B cell (primary cell): ENCODE measurements around the gene CDADC1. TPM values are rescaled to one million over a fixed set of nuclear protein-coding genes. Genes with fewer than 3 reads are reported as not detected.

Experiments used
- ATAC-seq: fragments of 200-7000 bp; cut with Tn5 transposase; one replicate; pipeline ENCODE4 v1.10.0; 2021; ENCODE audit warnings: low read depth, mild to moderate bottlenecking, moderate number of reproducible peaks, moderate library complexity
- CTCF ChIA-PET: fragments of 350-600 bp; sonication (Branson Sonifier 250); formaldehyde crosslinking; loops from one replicate; lab custom pipeline; 2021; ENCODE audit warnings: antibody characterized with exemption, inconsistent platforms; lab: Charles Lee
- POLR2A ChIA-PET: fragments of 350-600 bp; sonication (Branson Sonifier 250); formaldehyde crosslinking; loops from one replicate; lab custom pipeline; 2021; ENCODE audit warnings: antibody characterized with exemption; lab: Charles Lee
- DNase-seq: peaks from one replicate; pipeline ENCODE4 v3.0.0; 2013
- H2AFZ ChIP-seq: 2 replicates; pipeline ENCODE4 v1.6.1; 2012; ENCODE audit warnings: mild to moderate bottlenecking, low read depth, low read length; ENCODE audit not compliant: insufficient read depth, poor library complexity, severe bottlenecking
- H3K27ac ChIP-seq, 2 donors: 1 replicate in 1 of 2; 2 replicates in 1 of 2; pipeline ENCODE4 v1.5.1; 2012 to 2013; ENCODE audit warnings: low read length in 2 of 2, mild to moderate bottlenecking in 2 of 2, moderate library complexity in 1 of 2
- H3K27me3 ChIP-seq, 4 experiments: fragments of 200-600 bp in 1 of 4; sonication (generic) in 1 of 4; replicated peaks in 1 of 4; 1 replicate in 2 of 4; 2 replicates in 2 of 4; pipeline versions ENCODE4 v1.6.1 to v1.7.0; 2013 to 2016; ENCODE audit warnings: low read length in 3 of 4, mild to moderate bottlenecking in 2 of 4, mixed read lengths in 1 of 4, moderate library complexity in 1 of 4; ENCODE audit not compliant: insufficient read depth in 4 of 4, control insufficient read depth in 3 of 4; ENCODE audit errors: control extremely low read depth in 1 of 4
- H3K36me3 ChIP-seq, 2 experiments: replicated peaks in 1 of 2; 1 replicate in 1 of 2; 2 replicates in 1 of 2; pipeline versions ENCODE4 v1.6.1 to v1.7.1; 2013; ENCODE audit warnings: low read length in 1 of 2; ENCODE audit not compliant: insufficient read depth in 2 of 2, control insufficient read depth in 1 of 2; ENCODE audit errors: control extremely low read depth in 1 of 2, extremely low read depth in 1 of 2
- H3K4me1 ChIP-seq, 2 donors: fragments of 200-600 bp in 1 of 2; sonication (generic) in 1 of 2; 1 replicate in 1 of 2; 2 replicates in 1 of 2; pipeline versions ENCODE4 v1.5.1 to v1.6.1; 2013 to 2017; ENCODE audit warnings: low read length in 2 of 2; ENCODE audit not compliant: control insufficient read depth in 2 of 2, insufficient read depth in 2 of 2
- H3K4me2 ChIP-seq: replicated peaks from 2 replicates; pipeline ENCODE3; 2012; ENCODE audit warnings: mild to moderate bottlenecking, low read depth, low read length; ENCODE audit not compliant: poor library complexity, severe bottlenecking
- H3K4me3 ChIP-seq, 5 experiments: fragments of 200-600 bp in 1 of 5; sonication (generic) in 1 of 5; 1 replicate in 3 of 5; 2 replicates in 2 of 5; pipeline versions ENCODE4 v1.5.1 to v1.7.0; 2011 to 2016; ENCODE audit warnings: low read length in 4 of 5, mild to moderate bottlenecking in 4 of 5, low read depth in 2 of 5, control low read depth in 1 of 5, moderate library complexity in 1 of 5; ENCODE audit not compliant: insufficient read depth in 1 of 5; ENCODE audit errors: control extremely low read depth in 1 of 5, extremely low read depth in 1 of 5
- H3K79me2 ChIP-seq: fragments of 200-600 bp; sonication (generic); one replicate; pipeline ENCODE4 v1.6.0; 2016; ENCODE audit warnings: low read length; ENCODE audit not compliant: control insufficient read depth, insufficient read depth
- H3K9ac ChIP-seq: fragments of 200-600 bp; sonication (generic); 2 replicates; pipeline ENCODE4 v1.6.1; 2017; ENCODE audit warnings: mild to moderate bottlenecking, low read length, moderate library complexity
- H3K9me3 ChIP-seq, 3 donors: one replicate each; pipeline versions ENCODE4 v1.6.1 to v1.7.1; 2013; ENCODE audit warnings: low read length in 2 of 3; ENCODE audit not compliant: control insufficient read depth in 2 of 3, insufficient read depth in 1 of 3; ENCODE audit errors: control extremely low read depth in 1 of 3
- H4K20me1 ChIP-seq: 2 replicates; pipeline ENCODE4 v1.6.0; 2012; ENCODE audit warnings: mild to moderate bottlenecking, low read length; ENCODE audit not compliant: insufficient read depth, control insufficient read depth, poor library complexity, severe bottlenecking
- H3K27ac Mint-ChIP-seq: one replicate; pipeline ENCODE4 v1.8.0; 2021; ENCODE audit warnings: mixed read lengths
- H3K27me3 Mint-ChIP-seq: one replicate; pipeline ENCODE4 v1.8.0; 2021; ENCODE audit warnings: mixed read lengths
- H3K4me1 Mint-ChIP-seq: one replicate; pipeline ENCODE4 v1.8.0; 2021; ENCODE audit warnings: mixed read lengths
- H3K4me3 Mint-ChIP-seq: one replicate; pipeline ENCODE4 v1.8.0; 2021; ENCODE audit warnings: mixed read lengths
- H3K9me3 Mint-ChIP-seq: one replicate; pipeline ENCODE4 v1.8.0; 2022; ENCODE audit warnings: mixed read lengths; ENCODE audit not compliant: insufficient read depth
- EZH2 ChIP-seq: IDR thresholded peaks from 2 replicates; pipeline ENCODE4 v1.6.1; 2012; ENCODE audit warnings: borderline replicate concordance, low read depth, mild to moderate bottlenecking, moderate library complexity, low read length; ENCODE audit not compliant: insufficient read depth, poor library complexity, severe bottlenecking
- WGBS: methylation state at CpG from one replicate; pipeline ENCODE4 v1.1.5; 2013; ENCODE audit warnings: missing lambda C conversion rate; ENCODE audit not compliant: insufficient coverage; 5-methylcytosine and 5-hydroxymethylcytosine counted together
- intact Hi-C: fragments of 100-400 bp; cut with micrococcal nuclease; formaldehyde crosslinking; loops from one replicate; pipeline ENCODE4 v1.10.0; 2022
- polyA plus RNA-seq: library from polyadenylated mRNA; depleted of rRNA; stranded (reverse); fragments of >200 nt; gene quantifications from 2 replicates; pipeline ENCODE4 v1.2.3, GENCODE V29; 2012
- total RNA-seq, 2 donors: library from RNA; stranded (reverse); fragments of 120-200 nt in 1 of 2; gene quantifications; 1 replicate in 1 of 2; 2 replicates in 1 of 2; pipeline versions ENCODE4 v1.2.3 to v1.2.4, GENCODE V29; 2013 to 2022
- TF ChIP-seq, protein P1 (sequence below): fragments of 200-600 bp; IDR thresholded peaks from one replicate; pipeline ENCODE4 v1.8.0; 2022; ENCODE audit warnings: antibody characterized with exemption, mild to moderate bottlenecking

CDADC1 gene
- total and polyA plus RNA-seq, 2 donors (not counting 1 experiment from before 2014, with no cell fraction given), result 3.0 to 14.5 TPM

DNA sequence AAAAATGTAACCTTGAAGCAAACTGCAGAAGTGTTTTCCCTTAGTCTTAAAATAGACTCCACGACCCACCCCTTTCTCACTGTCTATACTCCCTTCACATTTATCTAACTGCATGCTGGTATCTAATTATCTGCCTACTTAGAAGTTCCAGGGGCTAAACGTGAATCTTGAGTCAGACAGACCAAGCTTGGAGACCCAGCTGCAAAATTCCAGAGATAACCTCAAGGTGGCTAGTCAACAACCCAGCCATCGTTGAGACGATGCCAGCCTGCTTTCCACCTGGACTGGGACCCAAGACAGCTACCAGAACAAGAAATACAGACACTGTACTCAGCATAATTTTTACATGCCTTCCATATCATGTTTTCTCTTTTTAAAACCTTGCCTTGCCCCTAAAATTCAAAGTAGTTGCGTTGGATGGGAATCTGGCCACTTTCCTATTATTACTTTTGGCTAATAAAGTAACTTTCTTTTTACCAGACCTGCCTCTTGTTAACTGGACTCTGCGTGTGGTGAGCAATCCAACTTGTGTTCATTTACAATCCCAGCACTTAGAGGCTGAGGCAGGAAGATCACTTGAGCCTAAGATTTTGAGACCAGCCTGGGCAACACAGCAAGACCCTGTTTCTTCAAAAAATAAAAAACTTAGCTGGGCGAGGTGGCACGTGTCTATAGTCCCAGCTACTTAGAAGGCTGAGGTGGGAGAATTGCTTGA, 82.3 kb downstream of the CDADC1 start:
- H3K27ac ChIP-seq, result no peak overlapping the region
- H3K4me1 ChIP-seq, result no peaks in the 10 kb centered on the region
- no peaks in the 10 kb centered on the region for H3K9me3 ChIP-seq
- intact Hi-C loops, result no loop called here
- no peak for DNase-seq
- TF ChIP-seq, protein P1, sequence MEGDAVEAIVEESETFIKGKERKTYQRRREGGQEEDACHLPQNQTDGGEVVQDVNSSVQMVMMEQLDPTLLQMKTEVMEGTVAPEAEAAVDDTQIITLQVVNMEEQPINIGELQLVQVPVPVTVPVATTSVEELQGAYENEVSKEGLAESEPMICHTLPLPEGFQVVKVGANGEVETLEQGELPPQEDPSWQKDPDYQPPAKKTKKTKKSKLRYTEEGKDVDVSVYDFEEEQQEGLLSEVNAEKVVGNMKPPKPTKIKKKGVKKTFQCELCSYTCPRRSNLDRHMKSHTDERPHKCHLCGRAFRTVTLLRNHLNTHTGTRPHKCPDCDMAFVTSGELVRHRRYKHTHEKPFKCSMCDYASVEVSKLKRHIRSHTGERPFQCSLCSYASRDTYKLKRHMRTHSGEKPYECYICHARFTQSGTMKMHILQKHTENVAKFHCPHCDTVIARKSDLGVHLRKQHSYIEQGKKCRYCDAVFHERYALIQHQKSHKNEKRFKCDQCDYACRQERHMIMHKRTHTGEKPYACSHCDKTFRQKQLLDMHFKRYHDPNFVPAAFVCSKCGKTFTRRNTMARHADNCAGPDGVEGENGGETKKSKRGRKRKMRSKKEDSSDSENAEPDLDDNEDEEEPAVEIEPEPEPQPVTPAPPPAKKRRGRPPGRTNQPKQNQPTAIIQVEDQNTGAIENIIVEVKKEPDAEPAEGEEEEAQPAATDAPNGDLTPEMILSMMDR, result no peak
- TF ChIP-seq EZH2, result no peak
- H3K9me3 Mint-ChIP-seq, result no peaks in the 10 kb centered on the region
- no peaks in the 10 kb centered on the region for H3K27me3 ChIP-seq
- ATAC-seq, result no peak
- H3K9ac ChIP-seq, result no peak overlapping the region
- H3K4me2 ChIP-seq, result no peak overlapping the region
- ChIA-PET POLR2A (no interaction called here), CTCF (no interaction called here)
- no peaks in the 10 kb centered on the region for H3K79me2 ChIP-seq
- H3K4me3 ChIP-seq, result no peak overlapping the region
- peaks cover 2% of the 10 kb centered on the region for H3K4me1 Mint-ChIP-seq
- H3K36me3 ChIP-seq, result no peaks in the 10 kb centered on the region
- H3K4me3 Mint-ChIP-seq, result no peak overlapping the region
- no peaks in the 10 kb centered on the region for H3K27me3 Mint-ChIP-seq
- H2AFZ ChIP-seq, result no peak overlapping the region
- 97% methylated on average over 6 of the region's 8 CpGs for WGBS
- no peak overlapping the region for H3K27ac Mint-ChIP-seq
- no peaks in the 10 kb centered on the region for H4K20me1 ChIP-seq

DNA sequence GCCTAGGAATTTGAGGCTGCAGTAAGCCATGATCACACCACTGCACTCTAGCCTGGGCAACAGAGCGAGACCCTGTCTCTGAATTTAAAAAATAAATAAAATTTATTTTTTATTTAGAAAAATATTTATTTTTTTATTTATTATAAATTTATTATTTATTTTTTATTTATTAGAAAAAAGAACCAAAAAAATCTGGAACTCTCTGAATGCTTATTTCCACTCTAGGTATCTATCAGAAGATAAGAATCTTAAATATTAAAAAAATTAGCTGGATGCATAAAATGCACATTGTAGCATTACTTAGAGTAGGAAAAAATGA, 82.8 kb downstream of the CDADC1 start:
- H3K79me2 ChIP-seq, result no peaks in the 10 kb centered on the region
- Mint-ChIP-seq H3K27ac (no peak overlapping the region), H3K4me3 (no peak overlapping the region), H3K4me1 (no peaks in the 10 kb centered on the region), H3K27me3 (no peaks in the 10 kb centered on the region), H3K9me3 (no peaks in the 10 kb centered on the region)
- no peak overlapping the region for H3K4me3 ChIP-seq
- H4K20me1 ChIP-seq, result no peaks in the 10 kb centered on the region
- no peak overlapping the region for H3K4me2 ChIP-seq
- intact Hi-C loops, result no loop called here
- H3K36me3 ChIP-seq, result no peaks in the 10 kb centered on the region
- no peak overlapping the region for H3K27ac ChIP-seq
- WGBS, result no CpG with 5 or more reads among the region's 1 CpG
- ATAC-seq (no peak), DNase-seq (no peak)
- ChIA-PET CTCF (no interaction called here), POLR2A (no interaction called here)
- H3K9me3 ChIP-seq, result no peaks in the 10 kb centered on the region
- H2AFZ ChIP-seq, result no peak overlapping the region
- no peak for TF ChIP-seq EZH2
- TF ChIP-seq, protein P1, result no peak
- no peaks in the 10 kb centered on the region for H3K27me3 ChIP-seq
- no peak overlapping the region for H3K9ac ChIP-seq
- no peaks in the 10 kb centered on the region for H3K4me1 ChIP-seq
